HepG2 (cell line): ENCODE data around the gene VWA7. TPM values are rescaled to one million over a fixed set of nuclear protein-coding genes. Genes with fewer than 3 reads are reported as not detected.

ENCODE experiments used
- CCAR2 ChIP-seq: fragments of 200-400 bp; formaldehyde crosslinking; optimal IDR thresholded peaks from 2 replicates; pipeline ENCODE3; 2018; ENCODE audit warnings: low read depth, mild to moderate bottlenecking, low read length, moderate library complexity
- CREB1 ChIP-seq, 2 experiments: fragments of 450-650 bp in 1 of 2; IDR thresholded peaks; 2 replicates each; pipeline ENCODE4 v1.6.1; 2016 to 2017; ENCODE audit warnings: control low read depth in 1 of 2, mild to moderate bottlenecking in 1 of 2, missing compliant biosample characterization in 1 of 2, missing genetic modification characterization in 1 of 2
- GMEB1 ChIP-seq: sonication (generic); formaldehyde crosslinking; IDR thresholded peaks from 2 replicates; pipeline ENCODE4 v1.5.1; 2020; ENCODE audit warnings: missing genetic modification reagents, mild to moderate bottlenecking, borderline replicate concordance
- IRX3 ChIP-seq: sonication (generic); formaldehyde crosslinking; IDR thresholded peaks from 2 replicates; pipeline ENCODE4 v1.8.1; 2023; ENCODE audit warnings: mild to moderate bottlenecking, low read depth, missing genetic modification reagents, borderline replicate concordance
- KLF9 ChIP-seq: IDR thresholded peaks from 2 replicates; pipeline ENCODE4 v1.6.1; 2016; ENCODE audit warnings: low read depth
- MED13 ChIP-seq: sonication (generic); formaldehyde crosslinking; IDR thresholded peaks from 2 replicates; pipeline ENCODE4 v1.5.0; 2020; ENCODE audit warnings: missing genetic modification reagents
- MXD1 ChIP-seq: sonication (generic); formaldehyde crosslinking; IDR thresholded peaks from 2 replicates; pipeline ENCODE4 v1.4.0; 2020; ENCODE audit warnings: mild to moderate bottlenecking, missing genetic modification reagents
- NFRKB ChIP-seq: fragments of 450-650 bp; IDR thresholded peaks from 2 replicates; pipeline ENCODE4 v1.6.1; 2017
- NPAS2 ChIP-seq: sonication (generic); formaldehyde crosslinking; IDR thresholded peaks from 2 replicates; pipeline ENCODE4 v1.8.0; 2022; ENCODE audit warnings: mild to moderate bottlenecking, missing genetic modification reagents, borderline replicate concordance
- RNF219 ChIP-seq: sonication (generic); formaldehyde crosslinking; IDR thresholded peaks from 2 replicates; pipeline ENCODE4 v1.5.0; 2020; ENCODE audit warnings: mild to moderate bottlenecking, missing genetic modification reagents
- RORA ChIP-seq: sonication (generic); formaldehyde crosslinking; IDR thresholded peaks from 2 replicates; pipeline ENCODE4 v1.5.0; 2020; ENCODE audit warnings: mild to moderate bottlenecking, missing genetic modification reagents, moderate library complexity
- SNAPC2 ChIP-seq: sonication (generic); formaldehyde crosslinking; IDR thresholded peaks from 2 replicates; pipeline ENCODE4 v1.8.1; 2022; ENCODE audit warnings: mild to moderate bottlenecking, missing genetic modification reagents
- STAG1 ChIP-seq: sonication (generic); formaldehyde crosslinking; IDR thresholded peaks from 2 replicates; pipeline ENCODE4 v1.4.0; 2020; ENCODE audit warnings: missing genetic modification reagents
- TCF12 ChIP-seq, 2 experiments: fragments of 450-650 bp in 1 of 2; sonication (generic) in 1 of 2; formaldehyde crosslinking in 1 of 2; IDR thresholded peaks; 2 replicates each; pipeline versions ENCODE4 v1.6.1 to v1.8.0; 2017 to 2022; ENCODE audit warnings: antibody characterized with exemption in 1 of 2, mild to moderate bottlenecking in 1 of 2, missing genetic modification reagents in 1 of 2, moderate library complexity in 1 of 2
- ZBTB3 ChIP-seq: sonication (generic); formaldehyde crosslinking; IDR thresholded peaks from 2 replicates; pipeline ENCODE4 v1.4.0; 2020; ENCODE audit warnings: low read depth, mild to moderate bottlenecking, moderate library complexity, missing genetic modification reagents, borderline replicate concordance
- ZNF589 ChIP-seq: sonication (generic); formaldehyde crosslinking; conservative IDR thresholded peaks from 2 replicates; pipeline ENCODE4 v1.8.0; 2022; ENCODE audit warnings: mild to moderate bottlenecking, moderate library complexity, missing genetic modification reagents
- ZSCAN30 ChIP-seq: sonication (generic); formaldehyde crosslinking; IDR thresholded peaks from 2 replicates; pipeline ENCODE4 v1.5.0; 2020; ENCODE audit warnings: mild to moderate bottlenecking, missing genetic modification reagents
- polyA plus RNA-seq, 8 experiments: library from polyadenylated mRNA; depleted of rRNA in 3 of 8; stranded (reverse) in 7 of 8; unstranded in 1 of 8; fragments of >200 nt; fragmentation: Illumina TruSeq in 4 of 8; extraction: Trizol in 4 of 8; gene quantifications; 2 replicates each; pipeline versions ENCODE4 v1.2.1 to v1.2.3, GENCODE V29; 2011 to 2016; ENCODE audit warnings: low read depth in 4 of 8, missing spikeins in 1 of 8, mixed read lengths in 1 of 8; ENCODE audit not compliant: insufficient read depth in 1 of 8
- total RNA-seq, 5 experiments: library from RNA; depleted of rRNA; stranded (reverse); fragments of >200 nt; fragmentation: Illumina TruSeq; extraction: Trizol; gene quantifications; 2 replicates each; pipeline ENCODE4 v1.2.3, GENCODE V29; 2016; ENCODE audit warnings: low read depth in 1 of 5
- TF ChIP-seq, protein P1 (sequence below): IDR thresholded peaks from 2 replicates; pipeline ENCODE4 v1.6.1; 2012; ENCODE audit warnings: low read length, improper control_type of control experiment
- TF ChIP-seq, protein P2 (sequence below): sonication (generic); formaldehyde crosslinking; conservative IDR thresholded peaks from 2 replicates; pipeline ENCODE4 v1.8.0; 2022; ENCODE audit warnings: mild to moderate bottlenecking, moderate library complexity, missing genetic modification reagents

VWA7 gene
- total and polyA plus RNA-seq, 2 of the 13 experiments (the other 11 are each of a cell fraction or from before 2014, with no cell fraction given) = 0.86 to 3.3 TPM

- no peak for TF ChIP-seq TCF12 (IDR thresholded peaks at IDR 0.05)
- TF ChIP-seq TCF12 (CRISPR knock-in tag; IDR thresholded peaks at IDR 0.05) = 0 out of 2 replicates have a peak, but pooled peaks have one; percentile 68
- TF ChIP-seq, protein P1, sequence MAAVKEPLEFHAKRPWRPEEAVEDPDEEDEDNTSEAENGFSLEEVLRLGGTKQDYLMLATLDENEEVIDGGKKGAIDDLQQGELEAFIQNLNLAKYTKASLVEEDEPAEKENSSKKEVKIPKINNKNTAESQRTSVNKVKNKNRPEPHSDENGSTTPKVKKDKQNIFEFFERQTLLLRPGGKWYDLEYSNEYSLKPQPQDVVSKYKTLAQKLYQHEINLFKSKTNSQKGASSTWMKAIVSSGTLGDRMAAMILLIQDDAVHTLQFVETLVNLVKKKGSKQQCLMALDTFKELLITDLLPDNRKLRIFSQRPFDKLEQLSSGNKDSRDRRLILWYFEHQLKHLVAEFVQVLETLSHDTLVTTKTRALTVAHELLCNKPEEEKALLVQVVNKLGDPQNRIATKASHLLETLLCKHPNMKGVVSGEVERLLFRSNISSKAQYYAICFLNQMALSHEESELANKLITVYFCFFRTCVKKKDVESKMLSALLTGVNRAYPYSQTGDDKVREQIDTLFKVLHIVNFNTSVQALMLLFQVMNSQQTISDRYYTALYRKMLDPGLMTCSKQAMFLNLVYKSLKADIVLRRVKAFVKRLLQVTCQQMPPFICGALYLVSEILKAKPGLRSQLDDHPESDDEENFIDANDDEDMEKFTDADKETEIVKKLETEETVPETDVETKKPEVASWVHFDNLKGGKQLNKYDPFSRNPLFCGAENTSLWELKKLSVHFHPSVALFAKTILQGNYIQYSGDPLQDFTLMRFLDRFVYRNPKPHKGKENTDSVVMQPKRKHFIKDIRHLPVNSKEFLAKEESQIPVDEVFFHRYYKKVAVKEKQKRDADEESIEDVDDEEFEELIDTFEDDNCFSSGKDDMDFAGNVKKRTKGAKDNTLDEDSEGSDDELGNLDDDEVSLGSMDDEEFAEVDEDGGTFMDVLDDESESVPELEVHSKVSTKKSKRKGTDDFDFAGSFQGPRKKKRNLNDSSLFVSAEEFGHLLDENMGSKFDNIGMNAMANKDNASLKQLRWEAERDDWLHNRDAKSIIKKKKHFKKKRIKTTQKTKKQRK = no peak
- no peak for TF ChIP-seq RNF219 (CRISPR knock-in tag)
- peak; percentile 99 for TF ChIP-seq IRX3 (CRISPR knock-in tag)
- peak; percentile 99 for TF ChIP-seq ZNF589 (CRISPR knock-in tag)
- TF ChIP-seq NFRKB = no peak
- TF ChIP-seq, protein P2, sequence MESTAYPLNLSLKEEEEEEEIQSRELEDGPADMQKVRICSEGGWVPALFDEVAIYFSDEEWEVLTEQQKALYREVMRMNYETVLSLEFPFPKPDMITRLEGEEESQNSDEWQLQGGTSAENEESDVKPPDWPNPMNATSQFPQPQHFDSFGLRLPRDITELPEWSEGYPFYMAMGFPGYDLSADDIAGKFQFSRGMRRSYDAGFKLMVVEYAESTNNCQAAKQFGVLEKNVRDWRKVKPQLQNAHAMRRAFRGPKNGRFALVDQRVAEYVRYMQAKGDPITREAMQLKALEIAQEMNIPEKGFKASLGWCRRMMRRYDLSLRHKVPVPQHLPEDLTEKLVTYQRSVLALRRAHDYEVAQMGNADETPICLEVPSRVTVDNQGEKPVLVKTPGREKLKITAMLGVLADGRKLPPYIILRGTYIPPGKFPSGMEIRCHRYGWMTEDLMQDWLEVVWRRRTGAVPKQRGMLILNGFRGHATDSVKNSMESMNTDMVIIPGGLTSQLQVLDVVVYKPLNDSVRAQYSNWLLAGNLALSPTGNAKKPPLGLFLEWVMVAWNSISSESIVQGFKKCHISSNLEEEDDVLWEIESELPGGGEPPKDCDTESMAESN (CRISPR knock-in tag) = peak; percentile 93; the same call in 1 of the 2 replicates
- TF ChIP-seq CCAR2 = no peak
- TF ChIP-seq MXD1 (CRISPR knock-in tag) = peak; percentile 96
- TF ChIP-seq MED13 (CRISPR knock-in tag) = peak; percentile 92
- no peak for TF ChIP-seq STAG1 (CRISPR knock-in tag)
- TF ChIP-seq ZSCAN30 (CRISPR knock-in tag) = peak; percentile 95
- no peak for TF ChIP-seq RORA (CRISPR knock-in tag)
- TF ChIP-seq NPAS2 = no peak
- no peak for TF ChIP-seq KLF9 (CRISPR knock-in tag)
- TF ChIP-seq ZBTB3 (CRISPR knock-in tag) = peak; percentile 82; the same call in 1 of the 2 replicates
- peak; percentile 83; the same call in 1 of the 2 replicates for TF ChIP-seq GMEB1 (CRISPR knock-in tag)
- peak; percentile 98 for TF ChIP-seq SNAPC2
- TF ChIP-seq CREB1 (IDR thresholded peaks at IDR 0.05) = peak; percentile 80
- TF ChIP-seq CREB1 (CRISPR knock-in tag; IDR thresholded peaks at IDR 0.05) = peak; percentile 89
These were observed 37.3 kb downstream of the VWA7 start, which contains the start of gene MSH5 (continued) for GRCh38 chr6:31739639-31740396.
